ENCODE measurements around the gene SLC35F4.

Gene SLC35F4

GRCh38 chr14:57848353-57848752 is 17.5 kb downstream of the SLC35F4 start:
- no peak for DNase-seq (ENCODE audit: low spot score)

DNA sequence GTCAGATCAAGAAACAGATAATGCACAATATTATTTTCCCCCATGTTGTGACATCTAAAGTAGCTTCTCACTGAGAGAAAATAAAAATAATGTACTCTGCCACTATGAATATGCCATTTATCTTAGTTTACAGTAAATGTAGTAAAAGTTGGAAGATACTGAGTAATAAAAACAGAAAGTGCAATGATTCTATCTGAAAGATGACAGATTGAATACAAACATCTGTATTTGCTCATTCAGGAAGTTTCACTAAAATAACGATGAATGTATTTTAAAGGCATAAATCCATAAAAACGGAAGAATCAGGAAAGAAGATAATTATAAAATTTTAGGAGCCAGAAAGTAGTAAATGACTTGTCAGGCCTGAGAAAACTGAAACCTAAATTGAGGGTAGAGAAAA is 18.2 kb downstream of the SLC35F4 start:
- no peak for DNase-seq (ENCODE audit: low spot score)

GRCh38 chr14:57847096-57847495 is 18.8 kb downstream of the SLC35F4 start:
- no peak for DNase-seq (ENCODE audit: low spot score)

GRCh38 chr14:57846596-57846995 is 19.3 kb downstream of the SLC35F4 start:
- no peak for DNase-seq (ENCODE audit: low spot score)

- no peak for DNase-seq (ENCODE audit: low spot score)
Measured at GRCh38 chr14:57845802-57846531, 19.9 kb downstream of the SLC35F4 start.

DNA sequence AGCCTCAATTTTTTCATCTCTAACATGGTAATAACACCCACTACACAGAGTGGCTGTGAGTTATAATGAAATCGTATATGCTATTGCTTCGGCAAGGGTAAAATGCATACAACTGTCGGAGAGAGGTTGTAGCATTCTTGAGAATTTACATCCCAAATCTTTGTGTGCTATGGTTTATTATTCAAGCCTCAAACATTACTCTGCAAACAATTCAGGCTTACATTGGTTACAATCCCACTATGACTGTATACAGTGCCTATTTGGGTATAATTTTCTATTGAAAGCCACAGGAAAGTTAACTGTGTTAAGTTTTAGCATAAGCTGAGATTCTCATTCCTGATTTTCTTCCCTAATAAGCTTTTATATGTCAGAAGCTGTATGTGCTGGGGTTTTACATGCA is 20.6 kb downstream of the SLC35F4 start:
- DNase-seq (ENCODE audit: low spot score) = no peak

DNA sequence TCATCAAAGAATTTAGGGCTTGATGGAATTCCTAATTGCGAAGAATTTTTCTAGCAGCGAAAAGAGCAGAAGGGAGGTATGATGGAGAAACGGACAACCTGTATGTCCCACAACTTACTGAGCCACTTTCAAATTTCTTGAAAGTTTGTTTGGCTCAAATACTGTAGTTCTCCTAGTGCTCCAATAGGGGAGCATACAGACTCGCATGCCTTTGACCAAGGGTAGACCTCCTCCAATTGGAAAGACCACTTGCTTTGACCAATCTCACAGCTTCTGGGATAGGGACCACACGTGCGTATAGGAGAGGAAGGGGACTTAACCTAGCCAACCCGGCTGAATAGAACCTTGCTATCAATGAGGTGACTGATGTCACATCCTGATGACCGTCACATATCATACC is 28.6 kb downstream of the SLC35F4 start:
- DNase-seq (ENCODE audit: low spot score) = no peak

GRCh38 chr14:57835766-57836165 is 30.1 kb downstream of the SLC35F4 start:
- DNase-seq (ENCODE audit: low spot score) = no peak

- no peak for DNase-seq (ENCODE audit: low spot score)
Measured at GRCh38 chr14:57834961-57835360, 30.9 kb downstream of the SLC35F4 start.

- DNase-seq (ENCODE audit: low spot score) = no peak
Measured at GRCh38 chr14:57834001-57834598, 31.8 kb downstream of the SLC35F4 start.

DNA sequence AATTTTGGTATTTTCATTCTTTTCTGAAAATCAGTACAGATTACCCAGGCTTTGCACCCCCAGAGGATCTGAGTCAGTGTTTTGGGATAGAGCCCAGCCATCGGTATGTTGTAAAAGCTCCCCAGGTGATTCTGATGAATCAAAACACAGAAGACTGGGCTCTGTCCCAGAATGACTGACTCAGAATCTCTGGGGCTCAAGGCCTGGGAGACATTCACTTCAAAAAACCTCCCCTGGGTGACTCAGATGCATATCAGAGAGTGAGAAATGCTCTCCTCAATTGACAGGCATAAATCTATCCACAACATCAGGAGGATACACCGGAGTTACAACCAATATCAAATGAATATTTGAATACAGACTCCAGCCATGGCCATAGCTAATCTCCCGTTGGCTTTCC is 32.6 kb downstream of the SLC35F4 start:
- DNase-seq (ENCODE audit: low spot score) = no peak

DNA sequence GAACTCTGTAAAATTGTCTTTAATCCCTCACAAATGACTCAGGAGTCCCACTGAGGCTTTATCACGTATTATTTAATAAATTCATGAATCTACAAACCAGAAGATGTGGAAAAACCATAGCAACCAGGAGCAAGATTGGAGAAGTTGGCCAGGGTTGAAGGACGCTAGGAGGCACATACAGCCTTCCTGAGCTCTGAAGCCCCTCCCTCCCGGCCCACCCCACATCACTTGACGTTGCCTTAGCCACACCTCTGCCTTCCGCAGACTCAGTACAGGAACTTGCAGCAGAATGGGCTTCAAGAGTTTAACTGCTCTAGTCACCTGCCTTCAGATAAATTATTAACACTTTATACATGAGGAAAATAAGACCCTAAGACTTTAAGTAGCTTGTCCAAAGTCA is 33.9 kb downstream of the SLC35F4 start:
- no peak for DNase-seq (ENCODE audit: low spot score)

DNA sequence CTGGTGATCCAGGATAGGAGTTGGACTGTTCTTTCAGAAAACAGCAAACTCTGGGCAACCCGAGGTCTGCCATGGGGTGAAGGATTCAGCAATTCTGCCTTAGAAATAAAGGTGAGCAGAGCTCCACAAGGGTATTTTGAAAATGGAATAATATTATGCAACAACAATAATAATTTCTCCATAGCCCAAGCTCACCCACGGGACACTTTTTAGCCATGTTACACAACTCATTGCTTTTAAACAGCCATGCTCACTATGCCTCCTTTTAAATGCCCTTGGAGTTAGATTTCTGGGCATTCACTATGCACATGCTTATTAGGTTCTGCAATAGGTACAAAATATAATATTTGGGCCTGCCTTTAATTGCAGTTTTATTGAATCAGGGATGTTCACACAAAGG is 37.2 kb downstream of the SLC35F4 start:
- no peak for DNase-seq (ENCODE audit: low spot score)

GRCh38 chr14:57823015-57823660 is 42.8 kb downstream of the SLC35F4 start:
- DNase-seq (ENCODE audit: low spot score) = no peak

DNA sequence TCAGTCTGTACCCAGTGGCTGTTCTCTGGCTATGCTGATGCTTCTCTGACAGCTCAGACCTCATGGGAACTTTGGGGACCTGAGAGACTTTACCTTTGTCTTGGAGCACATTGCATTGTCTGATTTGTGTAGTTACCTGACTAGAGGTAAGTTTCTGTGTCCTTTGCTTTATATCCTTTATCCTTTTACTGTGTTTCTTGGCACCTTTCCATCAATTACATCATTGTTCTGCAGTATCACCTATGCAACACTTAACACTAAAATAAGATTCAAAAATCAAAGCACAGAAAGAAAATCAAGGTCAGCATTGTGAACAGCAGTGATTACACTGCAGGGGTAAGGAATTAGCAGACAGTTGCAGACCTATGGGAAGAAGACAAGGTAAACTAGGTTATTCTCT is 43.8 kb downstream of the SLC35F4 start:
- DNase-seq (ENCODE audit: low spot score) = no peak

DNA sequence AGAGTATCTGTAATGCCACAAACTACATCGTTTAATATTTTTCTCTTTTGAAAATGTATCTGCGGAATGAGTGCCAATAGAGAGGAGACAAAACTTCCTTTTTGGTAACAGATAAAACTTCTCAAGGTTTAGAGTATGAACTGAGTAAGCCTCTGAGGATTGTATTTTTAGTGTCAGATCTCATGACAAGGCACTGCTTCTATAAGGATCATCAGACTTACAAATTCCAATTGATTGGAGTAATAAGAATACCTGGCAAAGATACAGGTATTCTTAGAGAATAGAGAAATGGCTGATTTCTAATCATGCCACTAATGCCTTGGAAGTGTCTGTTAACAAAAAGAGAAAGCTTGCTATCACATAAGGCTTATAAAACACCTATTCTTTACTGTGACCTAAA is 45.3 kb downstream of the SLC35F4 start:
- no peak for DNase-seq (ENCODE audit: low spot score)

DNA sequence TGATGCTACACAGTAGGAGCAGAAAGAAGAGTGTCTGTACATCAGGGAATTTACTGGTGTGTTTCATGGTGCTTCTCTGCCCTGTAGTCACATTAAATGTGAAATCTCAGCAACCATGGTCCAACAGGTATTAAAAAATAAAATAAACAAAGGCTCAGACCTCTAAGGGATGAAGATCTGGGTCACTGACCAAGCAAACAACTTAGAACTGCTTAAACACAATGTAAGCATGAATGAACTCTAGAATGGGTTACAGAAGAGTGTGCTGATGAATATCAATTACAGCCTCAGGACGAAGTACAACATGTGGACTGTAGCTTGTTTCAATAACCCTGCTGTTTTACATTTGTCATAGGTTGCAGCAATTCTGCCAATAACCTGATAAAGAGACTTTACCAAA is 47.4 kb downstream of the SLC35F4 start:
- DNase-seq (ENCODE audit: low spot score) = no peak

- no peak for DNase-seq (ENCODE audit: low spot score)
Measured at GRCh38 chr14:57816568-57817284, 49.2 kb downstream of the SLC35F4 start.

- no peak for DNase-seq (ENCODE audit: low spot score)
Measured at GRCh38 chr14:57814726-57815125, 51.2 kb downstream of the SLC35F4 start.

DNA sequence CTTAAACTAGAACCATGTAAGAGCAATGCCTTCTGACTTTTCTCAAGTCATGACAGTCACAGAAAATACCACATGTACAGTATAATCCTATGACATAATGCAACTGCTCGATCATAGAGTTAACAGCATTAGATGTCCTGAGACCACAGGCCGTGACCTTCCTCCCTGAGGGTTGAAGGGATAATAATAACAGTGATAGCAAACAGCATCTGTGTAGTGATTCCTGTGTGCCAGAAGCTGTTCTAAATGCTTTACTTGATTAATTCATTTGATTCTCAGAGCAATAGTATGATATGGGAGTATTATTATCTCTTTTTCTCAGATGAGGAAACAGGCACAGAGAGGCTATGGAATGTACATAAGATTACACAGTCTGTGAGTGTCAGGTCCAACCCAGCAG is 53.2 kb downstream of the SLC35F4 start:
- no peak for DNase-seq (ENCODE audit: low spot score)

DNA sequence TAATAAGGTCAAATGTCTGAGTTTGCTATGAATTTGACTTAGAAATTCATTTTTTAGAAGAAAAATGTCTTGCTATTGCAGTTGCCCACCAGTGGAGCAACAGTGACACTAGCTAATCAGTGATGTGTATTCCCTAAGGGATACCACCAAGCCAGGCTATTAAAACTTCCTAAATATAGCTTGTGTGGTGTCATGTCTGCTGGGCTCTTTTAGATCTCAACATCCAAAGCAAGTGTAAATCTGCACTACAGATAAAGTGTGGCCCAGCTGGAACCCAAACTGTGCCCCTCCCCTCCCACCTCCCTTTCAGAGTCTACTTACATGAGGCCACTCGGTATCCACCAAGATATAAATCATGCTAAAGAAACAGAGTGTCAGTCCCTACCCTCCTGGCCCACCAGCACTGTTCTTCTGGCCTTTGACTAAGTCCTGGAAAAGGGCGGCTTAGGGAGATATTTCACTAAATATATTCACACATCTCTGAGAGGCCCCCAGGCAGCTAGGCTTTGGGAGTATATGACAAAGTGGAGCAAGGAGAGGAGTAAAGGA is 53.8 kb downstream of the SLC35F4 start:
- no peak for DNase-seq (ENCODE audit: low spot score)

GRCh38 chr14:57809808-57810207 is 56.1 kb downstream of the SLC35F4 start:
- no peak for DNase-seq (ENCODE audit: low spot score)

DNA sequence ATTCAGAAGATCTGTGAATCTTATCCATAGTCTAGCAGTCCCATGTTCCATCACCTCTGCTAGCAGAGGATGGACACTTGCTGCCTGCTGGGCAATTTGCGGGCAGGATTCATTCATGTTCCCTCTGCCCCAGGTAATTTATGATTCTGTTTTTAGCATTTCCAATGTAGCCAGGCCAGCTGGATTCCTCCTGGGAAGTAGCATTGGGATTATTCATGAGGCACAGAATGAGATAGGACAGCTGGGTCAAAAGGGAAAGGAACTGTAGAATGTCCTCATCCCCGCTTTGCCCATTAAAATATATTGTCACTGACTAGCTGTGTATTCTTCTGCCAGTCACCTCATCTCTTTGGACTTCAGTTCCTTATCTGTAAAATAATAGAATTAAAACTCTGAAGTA is 68.7 kb downstream of the SLC35F4 start:
- DNase-seq (ENCODE audit: low spot score) = no peak
